Lower lobe of right lung (tissue), 2 donors: ENCODE results near the gene ULK2. TPM values are rescaled to one million over a fixed set of nuclear protein-coding genes. Genes with fewer than 3 reads are reported as not detected.

Experiments used
- ATAC-seq, 2 donors: fragments of 200-7000 bp; cut with Tn5 transposase; one replicate each; pipeline ENCODE4 v1.9.1; 2020 to 2022; ENCODE audit warnings: mild to moderate bottlenecking in 2 of 2, moderate library complexity in 2 of 2
- DNase-seq: peaks from one replicate; pipeline ENCODE4 v3.0.0-alpha.2; 2020
- H3K27ac ChIP-seq: fragments of 200-600 bp; one replicate; pipeline ENCODE4 v1.8.0; 2022
- H3K27me3 ChIP-seq: fragments of 200-600 bp; one replicate; pipeline ENCODE4 v1.8.0; 2022; ENCODE audit warnings: low read depth
- H3K36me3 ChIP-seq: fragments of 200-600 bp; one replicate; pipeline ENCODE4 v1.8.0; 2022; ENCODE audit warnings: mild to moderate bottlenecking
- H3K4me1 ChIP-seq: fragments of 200-600 bp; one replicate; pipeline ENCODE4 v1.8.0; 2022
- H3K4me3 ChIP-seq: fragments of 200-600 bp; one replicate; pipeline ENCODE4 v1.8.0; 2022; ENCODE audit warnings: mild to moderate bottlenecking
- H3K9me3 ChIP-seq: fragments of 200-600 bp; one replicate; pipeline ENCODE4 v1.8.0; 2022
- intact Hi-C: fragments of 100-400 bp; cut with DNase I; formaldehyde crosslinking; loops from one replicate; pipeline ENCODE4 v1.11.0; 2022
- total RNA-seq: library from RNA; stranded (reverse); fragmentation: NEBNext Ultra II Directional; extraction: Animal tissue kit (Norgen Biotek cat#: 25700); gene quantifications from one replicate; pipeline ENCODE4 v1.2.1, GENCODE V29; 2021
- TF ChIP-seq, protein P1 (sequence below): fragments of 200-600 bp; IDR thresholded peaks from one replicate; pipeline ENCODE4 v1.8.0; 2022; ENCODE audit warnings: antibody characterized with exemption, mild to moderate bottlenecking
- donor health status: DM: no; HTN: yes; CAD: no; lungs with severe emphysema.

The ULK2 gene
- total RNA-seq, 1 donor from 2014 or later: 20.1 TPM

DNA sequence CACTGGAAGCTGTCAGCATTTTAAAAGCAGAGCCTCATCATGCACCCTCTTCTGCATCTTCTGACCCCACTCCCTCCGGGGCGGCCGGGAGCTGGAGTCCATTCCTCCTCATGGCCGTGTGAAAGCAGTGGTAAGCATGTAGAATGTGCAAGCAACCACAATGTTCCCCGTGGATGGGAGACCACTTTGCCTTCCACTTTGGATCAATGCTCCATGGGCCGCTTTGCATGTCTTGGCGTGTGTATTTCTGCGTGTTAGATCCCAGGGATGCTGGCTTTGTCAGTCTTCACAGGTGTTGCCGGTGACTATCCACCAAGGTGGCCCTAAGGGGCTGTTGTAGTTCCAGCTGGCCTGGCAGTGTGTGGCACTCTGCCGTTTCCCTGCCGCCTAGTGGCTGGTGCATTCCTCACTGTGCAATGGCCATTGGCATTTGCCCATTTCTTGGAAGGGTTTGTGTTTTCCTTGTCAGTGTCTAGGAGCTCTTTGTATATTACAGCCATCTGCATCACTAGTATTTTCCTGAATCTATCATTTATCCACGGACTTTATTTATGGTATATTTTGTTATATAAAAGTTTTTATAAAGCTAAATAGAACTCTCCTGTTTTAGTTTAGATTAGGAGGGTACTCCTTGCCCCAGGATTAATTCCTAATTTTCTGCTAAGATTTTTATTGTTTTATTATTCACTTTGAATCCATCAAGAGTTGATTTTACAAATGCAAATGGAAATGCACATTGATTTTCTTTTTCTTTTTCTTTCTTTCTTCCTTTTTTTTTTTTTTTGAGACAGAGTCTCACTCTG lies 113.9 kb downstream of the ULK2 start:
- Histone ChIP-seq H3K4me1 (peaks cover 20% of the 10 kb centered on the region), H3K27ac (peak overlapping the region; percentile 60), H3K27me3 (no peaks in the 10 kb centered on the region), H3K36me3 (no peaks in the 10 kb centered on the region), H3K9me3 (no peaks in the 10 kb centered on the region), H3K4me3 (no peak overlapping the region)
- DNase-seq: peak; percentile 65
- TF ChIP-seq, protein P1, sequence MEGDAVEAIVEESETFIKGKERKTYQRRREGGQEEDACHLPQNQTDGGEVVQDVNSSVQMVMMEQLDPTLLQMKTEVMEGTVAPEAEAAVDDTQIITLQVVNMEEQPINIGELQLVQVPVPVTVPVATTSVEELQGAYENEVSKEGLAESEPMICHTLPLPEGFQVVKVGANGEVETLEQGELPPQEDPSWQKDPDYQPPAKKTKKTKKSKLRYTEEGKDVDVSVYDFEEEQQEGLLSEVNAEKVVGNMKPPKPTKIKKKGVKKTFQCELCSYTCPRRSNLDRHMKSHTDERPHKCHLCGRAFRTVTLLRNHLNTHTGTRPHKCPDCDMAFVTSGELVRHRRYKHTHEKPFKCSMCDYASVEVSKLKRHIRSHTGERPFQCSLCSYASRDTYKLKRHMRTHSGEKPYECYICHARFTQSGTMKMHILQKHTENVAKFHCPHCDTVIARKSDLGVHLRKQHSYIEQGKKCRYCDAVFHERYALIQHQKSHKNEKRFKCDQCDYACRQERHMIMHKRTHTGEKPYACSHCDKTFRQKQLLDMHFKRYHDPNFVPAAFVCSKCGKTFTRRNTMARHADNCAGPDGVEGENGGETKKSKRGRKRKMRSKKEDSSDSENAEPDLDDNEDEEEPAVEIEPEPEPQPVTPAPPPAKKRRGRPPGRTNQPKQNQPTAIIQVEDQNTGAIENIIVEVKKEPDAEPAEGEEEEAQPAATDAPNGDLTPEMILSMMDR: peak; percentile 57
- intact Hi-C loops: no loop called here
- peak; percentile 76 to 81 for ATAC-seq

DNA sequence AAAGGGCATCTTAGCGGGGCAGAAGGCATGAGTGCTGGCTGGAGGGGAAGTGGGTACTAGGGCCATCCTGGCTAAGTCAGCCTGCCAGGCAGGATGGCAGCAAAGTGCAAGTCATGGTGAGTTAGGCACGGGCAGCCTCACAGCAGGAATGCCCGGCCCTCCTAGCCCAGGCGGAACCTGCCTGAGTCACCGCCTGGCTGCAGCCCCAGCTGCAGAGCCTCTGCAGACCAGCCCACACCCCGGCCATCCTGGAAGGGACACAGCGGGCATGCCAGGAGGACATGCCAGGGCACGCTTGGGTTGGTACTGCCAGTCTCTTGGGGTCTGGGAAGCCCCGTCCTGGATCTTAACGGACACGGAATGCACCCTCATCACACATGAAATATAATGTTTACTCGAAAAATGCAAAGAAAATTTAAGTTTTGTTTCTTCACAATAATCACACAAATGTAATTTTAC lies 114.7 kb downstream of the ULK2 start:
- Histone ChIP-seq H3K4me1 (peaks cover 27% of the 10 kb centered on the region), H3K36me3 (no peaks in the 10 kb centered on the region), H3K9me3 (no peaks in the 10 kb centered on the region), H3K4me3 (no peak overlapping the region), H3K27ac (peak overlapping the region; percentile 60), H3K27me3 (no peaks in the 10 kb centered on the region)
- intact Hi-C loops: no loop called here
- TF ChIP-seq, protein P1: no peak
- DNase-seq (peak; percentile 86), ATAC-seq (peak; percentile 93 to 94)

DNA sequence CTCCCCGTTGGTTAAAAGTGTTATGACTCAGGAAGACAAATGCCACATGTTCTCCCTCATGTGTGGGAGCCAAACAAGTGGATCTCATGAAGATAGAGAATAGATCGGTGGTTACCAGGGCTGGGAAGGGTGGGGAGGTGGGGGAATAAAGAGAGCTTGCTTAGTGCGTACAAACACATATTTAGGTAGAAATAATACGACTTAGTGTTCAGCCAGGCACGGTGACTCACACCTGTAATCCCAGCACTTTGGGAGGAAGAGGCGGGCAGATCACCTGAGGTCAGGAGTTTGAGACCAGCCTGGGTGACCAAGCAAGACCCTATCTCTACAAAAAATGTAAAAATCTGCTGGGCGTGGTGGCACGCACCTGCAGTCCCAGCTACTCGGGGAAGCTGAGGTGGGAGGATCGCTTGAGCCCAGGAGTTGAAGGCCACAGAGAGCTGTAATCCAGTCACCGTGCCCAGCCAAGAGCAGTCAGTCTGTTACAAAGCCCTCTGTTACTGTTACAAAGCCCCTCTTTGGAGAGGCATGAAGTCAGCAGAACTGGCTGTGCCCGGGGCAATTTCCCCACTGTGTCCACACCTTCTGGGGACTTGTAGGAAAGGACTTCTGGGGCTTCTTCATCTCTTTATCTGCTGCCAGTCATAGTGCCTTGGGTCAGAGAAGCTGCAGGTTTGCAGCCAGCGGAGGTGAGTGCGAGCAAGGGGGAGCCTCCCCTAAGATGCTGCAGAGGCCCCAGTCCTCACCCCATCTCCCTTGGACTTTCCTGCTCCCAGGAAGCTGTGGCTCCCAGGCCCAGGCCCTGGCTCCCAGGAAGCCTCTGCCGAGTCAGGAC lies 115.3 kb downstream of the ULK2 start:
- intact Hi-C loops: no loop called here
- H3K36me3 ChIP-seq: no peaks in the 10 kb centered on the region
- peaks cover 27% of the 10 kb centered on the region for H3K4me1 ChIP-seq
- DNase-seq (no peak), ATAC-seq (peak in 1 of 2 donors; percentile 5)
- peak overlapping the region; percentile 60 for H3K27ac ChIP-seq
- TF ChIP-seq, protein P1: no peak
- H3K9me3 ChIP-seq: no peaks in the 10 kb centered on the region
- H3K27me3 ChIP-seq: no peaks in the 10 kb centered on the region
- H3K4me3 ChIP-seq: no peak overlapping the region

DNA sequence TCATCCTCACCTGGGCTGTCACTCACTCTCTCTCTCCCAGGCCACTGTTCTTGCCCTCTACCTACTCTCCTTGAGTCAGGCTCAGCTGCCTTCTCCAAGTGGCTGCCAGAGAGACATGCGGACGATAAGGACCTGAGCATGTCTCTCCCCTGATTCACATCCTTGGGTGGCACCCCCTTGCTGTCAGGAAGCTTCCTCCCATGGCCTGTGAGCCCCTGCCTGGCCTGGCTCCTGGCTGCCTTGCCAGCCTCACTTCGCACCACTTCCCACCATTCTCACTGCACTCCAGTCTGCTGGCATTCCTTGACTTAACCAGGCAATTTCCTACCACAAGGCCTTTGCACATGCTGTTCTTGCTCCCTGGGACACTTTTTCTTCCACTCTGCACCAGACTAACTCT lies 116.9 kb downstream of the ULK2 start:
- DNase-seq (no peak), ATAC-seq (no peak)
- peaks cover 27% of the 10 kb centered on the region for H3K4me1 ChIP-seq
- H3K36me3 ChIP-seq: no peaks in the 10 kb centered on the region
- no peak overlapping the region for H3K27ac ChIP-seq
- no peak overlapping the region for H3K4me3 ChIP-seq
- H3K9me3 ChIP-seq: no peaks in the 10 kb centered on the region
- H3K27me3 ChIP-seq: no peaks in the 10 kb centered on the region
- intact Hi-C loops: no loop called here
- TF ChIP-seq, protein P1: no peak

DNA sequence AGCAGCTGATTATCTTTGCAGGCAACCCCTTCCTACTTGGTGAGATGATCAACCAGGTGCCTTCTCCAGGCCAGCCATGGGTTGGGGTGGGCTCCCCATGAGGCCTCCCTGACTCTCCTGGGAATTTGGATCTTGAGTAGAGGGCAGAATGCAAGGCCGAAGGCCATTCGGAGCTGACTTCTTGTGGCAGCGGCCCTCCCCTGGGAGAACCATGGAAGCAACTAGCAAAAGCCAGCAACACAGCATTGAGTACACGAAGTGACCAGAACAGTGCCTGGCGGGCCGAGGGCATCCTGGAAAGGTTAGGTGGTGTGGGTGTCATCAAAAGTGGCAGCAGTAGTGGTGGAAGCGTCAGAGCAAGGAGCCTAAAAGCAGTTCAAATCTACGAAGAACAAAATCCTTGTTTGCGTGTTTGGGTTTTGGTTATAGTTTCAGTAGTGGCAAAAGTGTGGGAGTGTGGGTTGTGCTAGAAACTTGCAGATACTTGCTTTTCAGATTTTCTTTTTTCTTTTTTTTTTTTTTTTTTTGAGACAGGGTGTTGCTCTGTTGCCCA lies 117.6 kb downstream of the ULK2 start:
- TF ChIP-seq, protein P1: no peak
- ATAC-seq (no peak), DNase-seq (no peak)
- Histone ChIP-seq H3K36me3 (no peaks in the 10 kb centered on the region), H3K27me3 (no peaks in the 10 kb centered on the region), H3K4me3 (no peak overlapping the region), H3K9me3 (no peaks in the 10 kb centered on the region), H3K4me1 (peaks cover 34% of the 10 kb centered on the region), H3K27ac (no peak overlapping the region)
- intact Hi-C loops: no loop called here
